ENCODE results near the gene SEC14L3.
"Not testable (repeated sequence)": the region's sequence is repeated elsewhere in the genome, so short reads cannot be mapped to it uniquely, and the experiment has no call there.

Gene SEC14L3

DNA sequence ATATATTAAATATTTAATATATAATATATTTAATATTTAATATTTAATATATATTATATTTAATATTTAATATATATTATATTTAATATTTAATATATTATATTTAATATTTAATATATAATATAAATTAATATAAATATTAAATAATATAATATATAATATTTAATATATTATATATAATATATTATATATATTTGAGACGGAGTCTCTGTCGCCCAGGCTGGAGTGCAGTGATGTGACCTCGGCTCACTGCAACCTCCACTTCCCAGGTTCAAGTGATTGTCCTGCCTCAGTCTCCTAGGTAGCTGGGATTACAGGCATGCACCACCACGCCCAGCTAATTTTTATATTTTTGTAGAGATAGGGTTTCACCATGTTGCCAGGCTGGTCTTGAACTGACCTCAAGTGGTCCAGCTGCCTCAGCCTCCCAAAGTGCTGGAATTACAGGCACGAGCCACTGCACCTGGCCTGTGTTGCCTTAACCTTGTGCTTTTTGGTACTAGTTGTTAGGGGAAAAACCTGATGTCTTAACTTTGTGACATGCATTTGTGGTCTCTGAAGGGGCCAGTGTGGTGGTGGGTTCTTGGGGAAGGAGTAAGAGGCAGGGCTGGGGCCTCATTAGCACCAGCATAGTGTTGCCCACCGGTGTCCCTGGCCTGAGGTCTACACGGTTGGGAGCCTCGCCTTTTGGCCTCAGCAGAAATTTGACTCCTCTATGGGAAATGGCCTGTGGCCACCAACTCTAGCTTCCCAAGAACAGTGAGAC lies 16.6 kb downstream of the SEC14L3 start:
- POLR2A ChIA-PET (ENCODE audit: low non-redundant PET): no interaction called here
- H3K27ac ChIP-seq: no peak overlapping the region
- TF ChIP-seq CTCF (conservative IDR thresholded peaks at IDR 0.05; ENCODE audit: low read depth): no peak
- CTCF ChIA-PET: no interaction called here
- DNase-seq (ENCODE audit: low spot score): no peak

DNA sequence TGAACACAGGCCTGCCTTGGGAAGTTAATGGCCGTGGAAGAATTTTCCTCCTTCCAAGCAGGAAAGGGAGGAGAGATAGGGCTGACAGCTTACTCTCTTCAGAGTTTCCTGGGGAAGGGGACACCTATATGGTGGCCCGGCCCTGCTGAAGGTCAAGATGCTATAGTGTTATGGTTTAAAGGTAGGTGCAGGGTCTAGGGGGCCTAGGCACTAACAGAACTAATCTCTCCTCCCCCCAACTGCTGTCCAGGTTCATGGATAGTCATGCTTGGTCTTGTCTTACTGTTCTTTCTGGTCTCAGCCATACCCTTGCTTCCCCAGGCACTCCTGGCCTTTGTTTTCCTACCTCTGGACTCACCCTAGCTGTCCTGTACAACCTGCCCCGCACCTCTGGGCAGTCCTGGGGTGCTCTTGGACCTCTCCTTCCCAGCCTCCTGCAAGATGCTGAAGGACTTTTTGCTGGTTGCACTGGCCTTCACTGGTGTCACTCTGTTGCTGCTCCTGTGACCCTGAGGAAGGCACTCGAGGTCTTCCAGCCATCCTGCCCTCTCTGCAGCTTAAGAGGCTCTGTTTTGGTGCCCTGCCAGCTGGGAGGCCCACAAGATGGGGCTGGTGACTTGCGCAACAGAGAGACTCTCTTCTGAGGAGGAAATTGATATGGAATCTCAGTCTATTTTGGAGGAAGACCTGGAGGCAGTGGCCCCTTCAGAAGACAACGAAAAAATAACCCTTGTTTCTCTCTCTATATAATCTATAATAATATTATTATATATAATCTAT lies 17.9 kb downstream of the SEC14L3 start:
- no peak overlapping the region for H3K27ac ChIP-seq
- POLR2A ChIA-PET (ENCODE audit: low non-redundant PET): no interaction called here
- no peak for TF ChIP-seq CTCF (conservative IDR thresholded peaks at IDR 0.05; ENCODE audit: low read depth)
- CTCF ChIA-PET: no interaction called here
- no peak for DNase-seq (ENCODE audit: low spot score)

DNA sequence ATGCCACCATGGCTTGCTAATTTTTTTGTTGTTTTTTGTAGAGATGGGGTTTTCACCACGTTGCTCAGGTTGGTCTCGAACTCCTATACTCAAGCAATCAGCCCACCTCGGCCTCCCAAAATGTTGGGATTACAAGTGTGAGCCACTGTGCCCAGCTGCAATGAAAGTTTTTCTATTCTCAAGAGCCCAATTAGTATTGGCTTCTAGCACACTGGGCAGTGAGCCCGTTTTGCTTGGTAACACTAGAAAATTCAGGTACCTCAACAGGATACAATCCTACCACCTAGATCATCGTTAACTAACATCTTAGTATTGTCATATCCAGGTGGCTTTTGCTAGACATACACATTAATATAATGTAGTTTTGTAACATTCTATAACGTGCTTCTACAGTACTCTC lies 19.0 kb downstream of the SEC14L3 start:
- CTCF ChIA-PET: no interaction called here

GRCh38 chr22:30451488-30451887 lies 20.3 kb downstream of the SEC14L3 start:
- CTCF ChIA-PET; H3K27ac ChIP-seq; DNase-seq (ENCODE audit: low spot score): not testable (repeated sequence)
- POLR2A ChIA-PET (ENCODE audit: low non-redundant PET): interaction anchor here (0.7 kb wide), 1 partner anchor 8 kb away, joined by 3 read pairs; no protein-coding TSS in a partner anchor

More for the DNA sequence above, 19.0 kb downstream of the SEC14L3 start:
- no peak overlapping the region for H3K27ac ChIP-seq
- DNase-seq (ENCODE audit: low spot score): no peak
- TF ChIP-seq CTCF (conservative IDR thresholded peaks at IDR 0.05; ENCODE audit: low read depth): no peak
- POLR2A ChIA-PET (ENCODE audit: low non-redundant PET): no interaction called here

- no peak overlapping the region for H3K27ac ChIP-seq
- ChIA-PET POLR2A (ENCODE audit: low non-redundant PET) (no interaction called here), CTCF (no interaction called here)
- DNase-seq (ENCODE audit: low spot score): no peak
- no peak for TF ChIP-seq CTCF (conservative IDR thresholded peaks at IDR 0.05; ENCODE audit: low read depth)
Measured at GRCh38 chr22:30447656-30448055, 24.2 kb downstream of the SEC14L3 start.

- POLR2A ChIA-PET (ENCODE audit: low non-redundant PET): no interaction called here
- 0 out of 2 replicates have a peak, but pooled peaks have one; percentile 9 for TF ChIP-seq CTCF (conservative IDR thresholded peaks at IDR 0.05; ENCODE audit: low read depth)
- no peak for DNase-seq (ENCODE audit: low spot score)
- no peak overlapping the region for H3K27ac ChIP-seq
- CTCF ChIA-PET: interaction anchor here (0.6 kb wide), 1 partner anchor 503 kb away, joined by 3 read pairs; no protein-coding TSS in a partner anchor
Measured at GRCh38 chr22:30445438-30446145, 26.2 kb downstream of the SEC14L3 start.
